Stimulated activated CD4-positive, alpha-beta T cell treated with anti-CD3 and anti-CD28 coated beads, Interleukin-15, amount 100 ng/mL, for 48 hours (primary cell): ENCODE data around the gene DNAH8.

ENCODE experiments used
- DNase-seq, 2 donors: peaks; one replicate each; pipeline ENCODE4 v3.0.0-alpha.2; 2020; ENCODE audit warnings: low read depth in 2 of 2

The DNAH8 gene

DNA sequence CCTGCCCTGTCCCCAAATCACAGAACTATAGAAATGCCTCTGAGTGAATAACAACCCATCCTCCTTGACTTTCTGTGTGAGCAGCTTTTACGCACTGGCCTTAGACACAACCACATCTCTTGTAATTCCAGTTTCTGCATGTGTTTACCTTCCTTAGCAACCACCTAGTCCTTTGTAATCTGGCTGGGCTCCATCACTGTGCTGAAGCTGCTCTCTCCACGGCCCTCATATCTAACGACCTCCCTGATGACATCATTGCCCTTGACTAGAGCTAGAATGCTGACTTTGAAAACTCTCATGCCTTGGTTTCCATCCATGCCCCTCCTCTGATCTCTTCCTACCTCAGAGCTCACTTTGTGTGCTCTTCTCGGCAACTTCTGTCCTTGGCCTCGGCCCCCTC lies 303.0 kb downstream of the DNAH8 start:
- DNase-seq: no peak

DNA sequence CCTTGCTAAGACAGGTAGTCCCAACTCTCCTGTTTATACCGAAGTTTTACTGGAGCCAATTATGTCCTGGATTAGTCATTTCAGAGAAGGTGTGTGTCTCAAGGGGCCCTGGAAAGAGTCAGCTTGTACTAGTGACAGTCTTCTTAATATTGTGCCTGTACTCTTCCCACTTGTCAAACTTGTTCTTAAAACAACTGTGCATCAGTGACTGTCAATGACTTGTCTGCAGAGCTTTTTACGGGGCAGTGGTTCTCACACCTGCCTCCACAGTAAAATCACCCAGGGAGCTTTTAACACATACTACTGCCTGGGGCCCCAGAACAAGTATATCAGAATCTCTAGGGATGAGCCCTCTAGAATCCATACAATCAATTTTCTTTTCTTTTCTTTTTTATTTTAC lies 305.0 kb downstream of the DNAH8 start:
- DNase-seq: no peak

DNA sequence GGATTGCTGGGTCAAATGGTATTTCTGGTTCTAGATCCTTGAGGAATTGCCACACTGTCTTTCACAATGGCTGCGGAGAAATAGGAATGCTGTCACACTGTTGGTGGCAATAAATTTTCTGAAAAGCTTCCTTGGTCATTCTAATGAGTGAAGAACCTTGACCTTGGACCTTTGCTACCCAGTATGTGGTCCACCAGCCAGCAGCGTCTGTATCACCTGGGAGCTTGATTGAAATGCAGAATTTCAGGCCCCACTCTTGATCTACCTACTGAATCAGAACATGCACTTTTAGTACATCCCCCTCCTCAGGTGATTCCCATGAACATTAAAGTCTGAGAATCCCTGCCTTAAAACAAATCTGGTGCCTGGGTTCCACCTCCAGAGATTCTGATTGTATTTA lies 305.9 kb downstream of the DNAH8 start:
- DNase-seq: no peak

DNA sequence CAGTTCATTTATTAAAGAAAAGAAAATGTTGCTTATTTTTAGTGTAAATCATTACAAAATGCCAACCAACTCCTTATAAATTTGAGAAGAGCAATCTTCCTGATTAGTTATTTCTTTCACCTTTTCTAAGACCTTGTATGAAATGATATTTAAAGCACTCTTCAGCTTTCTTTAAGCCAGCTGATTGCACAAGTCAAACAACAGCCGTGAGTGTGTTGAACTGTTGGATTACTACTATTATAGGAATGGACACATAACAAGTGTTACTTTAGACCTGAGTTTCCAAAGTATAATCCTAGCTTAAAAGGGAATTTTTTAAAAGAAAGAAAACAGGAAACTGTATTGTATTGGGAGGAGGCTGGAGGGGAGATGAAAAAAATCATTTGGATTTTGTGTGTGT lies 306.7 kb downstream of the DNAH8 start:
- no peak for DNase-seq

DNA sequence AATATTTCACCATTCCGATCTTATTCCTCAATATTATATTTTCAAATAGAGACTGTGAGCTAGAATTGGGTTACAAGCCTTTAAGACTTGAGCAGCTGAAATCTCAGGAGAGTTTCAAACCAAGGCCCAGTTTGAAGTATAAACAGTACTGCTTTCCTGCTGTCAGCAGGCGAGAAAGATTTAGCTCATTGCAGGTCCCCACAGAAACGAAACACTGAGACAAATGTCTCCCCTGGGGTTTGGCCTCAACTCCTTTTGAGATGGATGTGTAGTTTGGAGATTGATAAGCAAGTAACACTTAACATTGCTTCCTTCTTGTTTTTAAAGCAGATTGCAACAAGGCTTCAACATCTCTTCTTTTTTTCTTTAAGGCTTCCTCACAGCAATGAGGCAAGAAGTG lies 311.1 kb downstream of the DNAH8 start:
- no peak for DNase-seq

DNA sequence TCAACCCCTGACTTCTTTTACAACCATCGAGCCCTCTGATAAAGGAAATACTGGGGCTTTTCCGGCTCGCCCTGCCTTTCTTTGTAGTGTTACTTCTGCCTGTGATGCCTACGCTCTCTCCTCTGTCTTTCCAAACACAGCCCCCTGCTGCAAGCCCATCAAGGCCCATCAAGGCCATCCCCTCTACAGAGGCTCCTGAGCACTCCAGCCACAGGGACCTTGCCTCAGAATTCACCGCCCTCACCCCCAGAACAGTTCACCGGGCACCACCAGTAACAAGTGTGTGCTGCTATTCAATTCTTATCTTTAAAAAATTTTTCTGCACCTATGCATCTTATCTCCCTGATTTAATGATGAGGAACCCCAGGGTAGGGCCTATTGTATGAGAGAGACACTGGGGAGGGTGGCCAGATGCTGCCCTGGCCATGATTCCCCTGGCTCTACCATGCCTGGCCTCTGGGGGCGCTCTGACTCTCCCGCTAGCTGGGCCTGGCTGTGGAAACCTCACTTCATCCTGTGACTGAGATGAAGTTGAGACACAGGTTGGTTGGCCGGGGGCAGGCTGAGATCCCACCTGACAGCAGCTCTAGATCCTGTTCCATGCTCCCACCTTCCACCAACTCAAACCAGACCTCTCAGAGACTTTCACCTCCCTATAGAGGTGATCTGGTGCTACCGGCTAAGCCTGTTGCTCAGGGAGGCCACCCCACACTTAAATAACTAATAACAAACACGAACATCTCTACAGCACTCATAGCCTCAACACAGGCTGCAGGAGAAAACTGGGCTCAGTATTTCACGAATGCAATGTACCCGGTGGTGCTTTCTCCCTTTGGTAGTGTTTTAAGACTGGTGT lies 314.3 kb downstream of the DNAH8 start:
- DNase-seq: peak in 1 of 2 donors; percentile 45

DNA sequence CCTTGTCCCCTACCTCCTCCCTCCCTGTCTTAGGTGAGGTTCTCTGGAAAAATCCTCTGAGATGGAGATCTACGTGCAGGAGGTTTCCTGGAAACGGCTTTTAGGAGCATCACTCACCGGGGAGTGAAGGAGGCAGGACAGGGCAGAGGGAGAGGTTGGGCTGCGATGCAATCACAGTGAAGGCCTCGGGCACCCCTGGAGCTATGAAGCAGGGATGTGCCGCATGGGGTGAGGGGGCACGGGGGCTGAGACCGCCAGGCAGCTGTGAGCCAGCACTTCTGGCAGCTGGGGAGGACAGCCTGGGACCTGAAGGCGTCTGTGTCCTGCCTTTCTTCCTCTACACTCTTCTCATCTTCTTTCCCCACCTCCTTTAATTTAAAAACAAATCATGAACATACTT lies 320.6 kb downstream of the DNAH8 start:
- DNase-seq: no peak

DNA sequence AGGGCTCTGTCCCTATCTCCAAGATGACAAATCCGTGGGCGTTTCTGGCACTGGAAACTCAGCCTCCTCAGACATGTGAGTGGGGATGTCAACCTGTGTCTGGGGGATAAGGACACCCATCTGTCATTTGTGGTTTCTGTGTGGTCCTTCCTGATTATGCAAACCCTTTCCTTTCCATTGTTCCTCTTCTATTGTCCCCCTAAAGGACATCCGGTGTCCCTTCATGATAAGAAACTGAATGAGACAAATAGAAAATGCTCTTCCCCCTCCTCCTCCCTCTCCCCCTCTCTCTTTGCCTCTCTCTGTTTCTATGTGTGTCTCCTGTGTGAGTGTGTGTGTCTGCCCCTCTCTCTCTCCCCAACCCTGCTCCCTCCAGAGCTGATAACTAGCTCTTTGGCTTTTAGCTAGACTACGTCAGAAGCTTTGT lies 322.0 kb downstream of the DNAH8 start:
- no peak for DNase-seq

DNA sequence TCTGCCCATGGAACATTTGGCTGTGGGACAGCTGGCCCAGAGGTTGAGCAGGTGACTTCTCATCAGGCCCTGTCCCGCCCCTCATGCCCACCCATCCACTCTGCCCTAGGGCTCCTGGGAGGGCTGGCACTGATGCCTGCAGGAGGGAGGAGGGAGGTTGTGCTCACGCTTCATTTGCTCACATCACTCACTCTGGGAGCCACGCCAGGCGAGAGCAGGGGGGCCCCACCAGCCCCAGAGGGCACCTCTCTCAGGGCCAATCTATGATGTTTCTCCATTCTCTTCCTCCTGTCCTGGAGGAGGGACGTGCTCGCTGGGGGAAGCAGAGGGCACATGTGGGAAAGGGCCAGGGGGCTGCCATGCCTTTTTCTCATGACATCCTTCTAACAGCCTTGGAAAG lies 322.6 kb downstream of the DNAH8 start:
- DNase-seq: no peak

DNA sequence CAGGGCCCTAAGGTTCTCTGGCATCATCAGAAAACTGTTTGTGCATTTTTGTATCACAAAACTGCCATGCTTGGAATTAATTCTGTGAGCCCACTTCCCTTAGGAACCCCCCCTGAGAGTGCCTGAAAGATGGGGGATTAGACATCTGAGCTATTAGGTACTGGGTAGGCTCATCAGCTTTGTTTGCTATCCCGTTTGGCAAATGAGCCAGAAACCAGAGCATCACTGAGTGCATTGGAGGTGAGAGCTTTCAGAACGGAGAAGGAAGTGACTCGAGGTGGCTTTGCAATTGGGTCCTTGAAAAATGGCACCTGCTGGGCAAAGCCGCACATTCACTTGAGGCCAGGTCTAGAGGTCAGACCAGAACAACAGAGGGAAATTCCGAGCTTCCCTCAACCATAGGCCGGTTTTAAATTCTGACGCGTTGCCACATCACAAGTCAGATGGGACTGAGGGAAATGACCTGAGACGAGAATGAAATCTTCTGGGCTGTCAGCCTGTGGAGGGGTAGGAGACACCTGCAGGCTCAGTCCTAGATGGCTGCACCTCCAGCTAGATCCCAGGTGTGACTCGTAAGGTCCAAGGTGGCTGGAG lies 325.1 kb downstream of the DNAH8 start:
- DNase-seq: no peak

DNA sequence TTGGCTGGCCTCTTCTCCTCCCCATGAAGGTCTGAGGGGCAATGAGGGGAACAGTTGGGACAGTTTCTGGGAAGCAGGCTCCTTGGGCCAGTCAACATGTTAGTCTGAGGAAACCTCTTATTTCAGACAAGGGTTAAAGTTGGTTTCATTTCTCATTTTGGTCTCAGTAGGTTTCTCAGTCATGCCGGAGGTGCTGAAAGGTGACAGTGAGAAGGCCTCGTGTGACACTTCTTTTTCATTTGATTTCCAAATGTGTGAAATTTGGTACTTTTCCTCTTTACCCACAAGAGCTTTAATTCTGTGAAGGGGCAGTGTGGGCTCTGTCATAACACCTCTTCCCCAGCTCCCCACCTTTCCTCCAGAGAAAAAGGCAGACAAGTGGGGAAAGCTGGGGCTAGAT lies 326.0 kb downstream of the DNAH8 start:
- no peak for DNase-seq

DNA sequence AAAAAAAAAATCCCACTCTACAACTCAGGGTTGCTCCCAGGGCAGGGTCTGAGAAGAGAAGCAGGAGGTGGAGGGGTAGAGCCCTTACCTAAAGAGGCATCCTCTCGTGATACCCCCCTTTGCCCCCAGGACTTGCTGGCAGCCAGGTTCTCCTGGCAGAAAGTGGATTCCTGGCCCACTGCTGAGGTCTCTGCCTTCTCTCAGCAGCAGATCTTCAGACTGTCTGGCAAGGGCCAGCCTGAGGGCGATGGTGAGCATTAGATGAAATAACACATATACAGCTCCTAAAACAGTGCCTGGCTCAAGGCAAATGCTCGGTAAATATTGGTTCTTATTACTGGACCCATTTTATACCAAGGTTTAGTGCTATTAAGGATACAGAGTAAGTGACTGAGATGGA lies 328.7 kb downstream of the DNAH8 start:
- DNase-seq: no peak

DNA sequence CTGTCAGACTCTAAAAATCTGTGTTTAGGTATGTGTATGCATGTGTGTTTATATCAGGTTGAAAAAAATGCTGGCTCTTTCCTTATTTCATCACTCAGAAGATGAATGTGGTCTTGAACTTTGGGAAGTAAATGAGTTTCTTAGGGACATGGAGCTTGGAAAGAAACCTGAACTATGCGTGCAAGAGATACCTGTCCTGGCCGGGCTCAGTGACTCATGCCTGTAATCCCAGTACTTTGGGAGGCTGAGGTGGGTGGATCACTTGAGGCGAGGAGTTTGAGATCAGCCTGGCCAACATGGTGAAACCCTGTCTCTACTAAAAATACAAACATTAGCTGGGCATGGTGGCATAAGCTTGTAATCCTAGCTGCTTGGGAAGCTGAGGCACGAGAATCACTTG lies 329.1 kb downstream of the DNAH8 start:
- DNase-seq: no peak

DNA sequence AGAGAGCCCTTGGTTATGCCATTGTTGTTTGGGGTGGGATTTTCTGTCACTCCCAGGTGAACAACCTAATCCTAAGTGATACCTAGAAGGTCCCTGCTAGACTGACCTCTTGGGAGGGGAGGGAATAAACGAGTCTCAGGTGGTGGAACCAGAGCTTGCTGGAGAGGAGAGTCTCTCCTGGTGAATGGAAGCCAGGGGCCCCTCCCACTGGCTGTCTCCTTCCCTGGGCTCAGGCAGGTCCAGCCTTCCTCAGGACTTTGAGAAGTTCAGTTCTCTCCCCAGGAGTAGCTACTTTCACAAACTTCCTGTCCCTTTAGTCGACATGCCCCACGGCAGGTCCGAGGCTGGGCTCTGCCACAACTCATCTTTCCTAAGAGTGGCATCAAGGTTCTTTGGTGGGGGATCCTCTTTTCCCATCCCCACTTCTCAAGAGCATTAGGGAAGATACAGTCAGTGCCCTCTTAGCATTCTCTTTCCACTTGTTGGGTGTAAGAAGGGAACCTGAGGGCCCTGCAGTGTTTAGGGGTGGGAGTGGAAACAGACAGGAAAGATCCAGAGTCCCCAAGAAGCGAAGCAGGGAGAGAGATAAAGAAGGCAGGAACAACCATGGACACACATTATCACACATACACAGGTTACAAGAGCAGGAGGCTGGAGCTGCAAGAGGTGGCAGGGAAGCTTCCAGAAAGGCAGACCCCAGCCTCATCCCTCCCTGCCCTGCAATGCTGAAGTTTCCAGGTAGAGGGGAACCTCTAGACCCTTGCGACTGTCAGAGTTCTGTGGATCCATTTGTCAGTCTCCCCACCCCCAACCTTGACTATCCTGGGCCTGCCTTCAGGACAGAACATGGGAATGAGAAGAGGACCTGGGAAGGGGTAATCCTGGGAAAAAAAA lies 332.6 kb downstream of the DNAH8 start:
- no peak for DNase-seq

DNA sequence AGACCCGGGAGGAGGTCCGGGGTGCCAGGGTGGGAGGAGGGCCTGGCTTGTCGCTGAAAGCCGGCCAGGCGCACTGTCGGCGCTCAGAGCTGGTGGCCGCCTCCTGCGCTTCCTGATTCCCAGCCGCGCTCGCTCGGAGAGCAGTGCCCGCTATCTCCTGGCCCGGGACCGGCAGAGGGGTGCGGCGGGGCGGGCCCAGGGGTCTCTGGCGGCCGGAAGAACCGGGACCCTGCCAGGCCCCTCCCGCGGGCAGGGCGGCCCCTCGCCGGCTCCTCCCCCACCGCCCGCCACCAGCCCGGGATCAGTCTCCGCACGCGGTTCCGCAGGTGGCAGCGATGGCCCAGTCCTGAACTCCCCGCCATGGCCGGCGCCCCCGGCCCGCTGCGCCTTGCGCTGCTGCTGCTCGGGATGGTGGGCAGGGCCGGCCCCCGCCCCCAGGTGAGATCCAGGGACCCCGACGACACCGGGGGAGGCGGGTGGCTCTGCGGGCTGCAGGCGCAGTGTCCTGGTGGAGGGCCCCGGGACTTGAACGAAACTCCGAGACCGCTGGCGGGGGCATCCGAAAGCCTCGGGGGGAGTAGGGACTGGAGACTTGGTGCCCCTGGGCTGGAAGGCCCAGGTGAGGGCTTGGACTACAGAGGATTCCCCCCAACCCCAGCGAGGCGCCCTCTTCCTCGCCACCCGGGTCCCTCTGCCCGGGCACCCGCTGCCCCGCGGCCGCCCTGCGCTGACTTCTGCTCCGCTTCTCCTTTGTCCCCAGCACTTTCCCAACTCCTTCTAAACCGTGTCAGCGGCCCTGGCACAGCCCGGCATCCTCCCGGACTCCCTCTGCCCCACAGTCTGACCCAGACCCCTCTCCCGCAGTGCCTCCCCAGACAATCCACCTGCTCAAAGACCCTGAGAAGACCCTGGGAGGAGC lies 333.6 kb downstream of the DNAH8 start, which contains the start of gene GLP1R:
Gene GLP1R (plus strand): TSS at position 301 of the 919 bp plus-strand sequence. CDS start 60 bp downstream, at position 361.
- no peak for DNase-seq

DNA sequence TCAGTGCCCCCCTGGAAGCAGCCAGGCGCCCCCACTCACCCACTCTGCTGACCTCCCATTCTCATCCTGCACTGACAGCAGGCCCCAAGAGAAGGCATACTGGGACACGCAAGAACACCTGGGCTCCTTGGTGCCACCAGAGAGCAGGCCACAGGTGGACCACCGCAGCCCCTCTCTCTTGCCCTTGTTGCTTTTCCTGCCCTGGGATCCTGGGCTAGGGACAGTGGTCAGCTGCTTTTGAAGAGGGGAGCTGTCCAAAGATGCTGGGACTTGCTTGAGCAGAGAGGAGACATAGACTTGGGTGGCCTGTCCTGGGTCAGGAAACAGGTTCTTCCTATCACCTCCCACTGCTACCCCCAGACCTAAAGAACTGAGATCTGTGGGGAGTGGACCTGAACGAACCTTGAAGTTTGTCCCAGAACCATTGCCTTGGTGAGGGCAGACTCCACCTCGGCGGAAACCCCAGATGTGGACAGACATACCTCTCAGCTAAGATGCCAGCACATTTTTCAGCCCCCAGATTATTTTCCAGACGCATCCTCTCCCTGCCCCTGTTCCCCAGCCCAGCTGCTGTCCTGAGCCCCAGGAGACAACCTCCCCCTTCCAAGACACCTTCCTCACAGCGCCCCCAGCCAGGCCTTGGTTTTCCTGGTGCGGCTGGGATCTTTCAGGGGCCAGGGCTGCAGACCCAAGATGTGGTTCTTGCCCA lies 334.6 kb downstream of the DNAH8 start:
- DNase-seq: no peak

DNA sequence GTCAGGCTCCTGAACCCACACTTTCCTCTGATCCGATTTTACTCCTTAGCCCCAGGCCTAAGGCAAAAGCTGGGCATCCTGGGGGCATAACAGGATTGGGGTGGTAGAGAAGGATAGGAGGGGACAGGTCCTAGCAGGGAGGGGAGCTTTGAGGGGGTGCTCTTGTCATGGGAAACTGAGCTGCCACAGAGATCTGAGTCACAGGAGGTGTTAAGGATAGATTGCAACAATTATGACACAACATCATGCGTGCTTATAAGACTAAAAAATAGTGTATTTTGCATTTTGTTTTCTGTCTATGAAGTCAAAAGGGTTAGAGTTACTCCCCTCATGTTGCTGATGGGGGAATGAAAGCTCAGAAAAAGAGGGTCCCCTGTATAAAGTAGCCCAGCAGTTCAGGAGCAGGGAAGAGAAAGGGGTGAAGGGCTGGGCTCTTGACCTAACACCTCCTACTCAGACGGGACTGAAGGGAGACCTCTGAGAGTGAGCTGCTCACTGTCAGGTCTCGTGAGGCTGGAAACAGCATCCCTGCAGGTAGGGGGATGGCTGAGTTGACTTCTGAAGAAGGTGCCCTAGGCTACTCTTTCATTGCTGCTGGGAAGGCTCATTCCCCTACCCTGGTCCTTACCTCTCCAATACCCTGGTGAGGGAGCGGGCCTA lies 335.5 kb downstream of the DNAH8 start:
- DNase-seq: no peak

DNA sequence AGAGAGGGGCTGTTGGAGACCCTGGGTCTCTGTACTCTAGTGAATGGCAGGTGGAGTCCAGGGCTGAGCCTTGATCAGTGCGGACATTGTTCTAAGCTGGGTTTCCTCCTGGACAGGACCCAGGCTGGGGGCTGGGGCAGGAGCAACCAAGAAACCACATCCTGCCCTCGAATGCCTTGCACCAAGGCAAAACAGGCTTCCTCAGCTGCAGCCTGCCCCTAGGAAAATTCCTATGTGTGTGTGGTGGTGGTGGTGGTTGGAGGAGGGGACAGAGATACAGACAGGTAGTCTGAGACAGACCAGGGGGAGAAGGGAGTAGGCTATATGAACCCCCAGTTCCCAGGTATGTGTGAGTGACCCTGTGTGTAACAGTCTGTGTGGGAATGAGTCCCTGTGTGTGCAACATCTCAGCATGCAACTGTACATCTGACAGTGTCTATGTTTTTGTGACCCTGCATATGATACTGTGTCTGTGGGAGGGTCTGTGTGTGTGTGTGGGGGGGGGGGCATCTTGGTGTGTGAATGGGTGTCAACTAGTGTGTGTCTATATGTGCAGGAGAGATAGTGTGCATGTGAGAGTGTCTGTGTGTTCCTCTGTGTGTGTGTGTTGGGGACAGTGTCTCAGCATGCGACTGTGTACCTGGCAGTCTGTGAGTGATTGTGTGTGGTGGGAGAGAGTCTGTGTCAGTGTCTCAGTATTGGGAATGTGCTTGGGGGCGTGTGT lies 336.4 kb downstream of the DNAH8 start:
- DNase-seq: no peak

DNA sequence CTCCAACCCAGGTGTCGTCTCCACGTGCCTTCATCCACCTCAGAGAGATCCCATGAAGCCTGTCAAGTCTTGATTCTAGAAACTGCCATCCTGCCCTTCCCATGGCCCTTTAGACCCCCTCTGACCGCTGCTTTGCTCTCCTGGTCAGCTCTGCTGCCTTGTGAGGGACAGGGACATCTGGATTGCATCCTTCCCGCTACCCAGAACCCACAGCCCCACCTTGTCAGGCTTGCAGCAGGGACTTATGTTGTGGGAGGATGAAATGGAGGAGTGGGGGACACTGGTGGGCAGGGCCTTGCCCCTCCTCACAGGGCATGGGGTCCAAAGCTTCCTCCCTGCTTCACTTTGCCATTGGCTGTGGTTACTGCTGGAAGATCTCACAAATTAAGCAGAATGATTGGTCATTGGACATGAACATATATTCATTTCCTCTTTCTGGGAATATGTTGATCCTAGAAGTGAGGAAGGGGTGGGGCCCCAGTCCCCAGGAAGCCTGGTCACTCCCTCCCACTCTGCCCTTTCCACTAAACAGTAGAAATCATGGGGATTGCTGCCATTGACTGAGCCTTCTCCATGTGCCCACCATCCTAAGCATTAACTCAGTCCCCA lies 338.0 kb downstream of the DNAH8 start:
- no peak for DNase-seq
